Measurements from ENCODE around the gene PCGF3.

Gene PCGF3

DNA sequence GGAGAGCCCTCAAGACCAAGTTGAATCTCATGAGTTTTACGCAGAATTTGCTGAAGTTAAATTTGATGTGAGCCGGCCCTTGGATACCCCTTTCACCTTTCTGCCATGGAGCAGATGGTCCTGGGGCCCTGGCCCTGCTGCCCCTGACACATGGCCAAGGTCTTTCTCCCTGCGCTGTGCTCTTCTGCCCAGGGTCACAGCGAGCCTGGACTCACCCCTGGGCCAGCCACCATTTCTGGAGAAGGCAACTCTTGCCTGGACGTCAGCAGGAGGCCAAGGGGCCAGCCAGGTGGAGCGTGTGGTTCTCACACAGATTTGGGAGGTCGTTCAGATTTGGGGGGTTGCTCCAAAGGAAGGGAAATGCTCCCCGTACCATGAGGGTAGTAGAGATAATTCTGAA is 30.0 kb downstream of the PCGF3 start:
- TF ChIP-seq SIN3A (IDR thresholded peaks at IDR 0.05; ENCODE audit: borderline replicate concordance, insufficient read depth, low read length) (no peak), FOXP2 (optimal IDR thresholded peaks at IDR 0.05; ENCODE audit: borderline replicate concordance, extremely low read depth, extremely low read length, insufficient read depth) (no peak), POLR2AphosphoS5 (IDR thresholded peaks at IDR 0.05; ENCODE audit: low read depth, low read length) (no peak), TAF1 (IDR thresholded peaks at IDR 0.05; ENCODE audit: borderline replicate concordance, insufficient read depth, low read length) (no peak)
- TF ChIP-seq, protein P1, sequence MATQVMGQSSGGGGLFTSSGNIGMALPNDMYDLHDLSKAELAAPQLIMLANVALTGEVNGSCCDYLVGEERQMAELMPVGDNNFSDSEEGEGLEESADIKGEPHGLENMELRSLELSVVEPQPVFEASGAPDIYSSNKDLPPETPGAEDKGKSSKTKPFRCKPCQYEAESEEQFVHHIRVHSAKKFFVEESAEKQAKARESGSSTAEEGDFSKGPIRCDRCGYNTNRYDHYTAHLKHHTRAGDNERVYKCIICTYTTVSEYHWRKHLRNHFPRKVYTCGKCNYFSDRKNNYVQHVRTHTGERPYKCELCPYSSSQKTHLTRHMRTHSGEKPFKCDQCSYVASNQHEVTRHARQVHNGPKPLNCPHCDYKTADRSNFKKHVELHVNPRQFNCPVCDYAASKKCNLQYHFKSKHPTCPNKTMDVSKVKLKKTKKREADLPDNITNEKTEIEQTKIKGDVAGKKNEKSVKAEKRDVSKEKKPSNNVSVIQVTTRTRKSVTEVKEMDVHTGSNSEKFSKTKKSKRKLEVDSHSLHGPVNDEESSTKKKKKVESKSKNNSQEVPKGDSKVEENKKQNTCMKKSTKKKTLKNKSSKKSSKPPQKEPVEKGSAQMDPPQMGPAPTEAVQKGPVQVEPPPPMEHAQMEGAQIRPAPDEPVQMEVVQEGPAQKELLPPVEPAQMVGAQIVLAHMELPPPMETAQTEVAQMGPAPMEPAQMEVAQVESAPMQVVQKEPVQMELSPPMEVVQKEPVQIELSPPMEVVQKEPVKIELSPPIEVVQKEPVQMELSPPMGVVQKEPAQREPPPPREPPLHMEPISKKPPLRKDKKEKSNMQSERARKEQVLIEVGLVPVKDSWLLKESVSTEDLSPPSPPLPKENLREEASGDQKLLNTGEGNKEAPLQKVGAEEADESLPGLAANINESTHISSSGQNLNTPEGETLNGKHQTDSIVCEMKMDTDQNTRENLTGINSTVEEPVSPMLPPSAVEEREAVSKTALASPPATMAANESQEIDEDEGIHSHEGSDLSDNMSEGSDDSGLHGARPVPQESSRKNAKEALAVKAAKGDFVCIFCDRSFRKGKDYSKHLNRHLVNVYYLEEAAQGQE (IDR thresholded peaks at IDR 0.05; ENCODE audit: insufficient read depth in 1 of 2, low read depth in 2 of 2, low read length in 2 of 2), result no peak

DNA sequence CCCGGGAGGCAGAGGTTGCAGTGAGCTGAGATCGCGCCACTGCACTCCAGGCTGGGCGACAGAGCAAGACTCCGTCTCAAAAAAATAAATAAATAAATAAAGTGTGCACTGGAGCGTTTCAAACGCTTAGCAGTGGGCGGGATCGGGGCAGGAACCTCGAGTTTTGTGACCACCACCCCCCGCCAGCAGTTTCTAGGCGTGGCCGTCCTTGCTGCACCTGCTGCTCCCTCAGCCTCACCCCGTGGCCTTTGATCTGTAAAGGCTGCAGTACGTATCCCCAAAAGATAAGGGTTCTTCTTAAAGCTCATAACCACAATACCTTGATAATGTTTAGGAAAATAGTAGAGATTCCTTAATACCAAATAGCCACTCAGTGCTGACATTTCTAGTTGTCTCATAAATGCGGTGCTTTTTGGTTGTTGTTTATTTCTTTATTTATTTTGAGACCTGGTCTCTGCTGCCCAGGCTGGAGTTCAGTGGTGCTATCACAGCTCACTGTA is 33.2 kb downstream of the PCGF3 start:
- TF ChIP-seq POLR2AphosphoS5 (IDR thresholded peaks at IDR 0.05; ENCODE audit: low read depth, low read length), result no peak
- no peak for TF ChIP-seq TAF1 (IDR thresholded peaks at IDR 0.05; ENCODE audit: borderline replicate concordance, insufficient read depth, low read length)
- TF ChIP-seq, protein P1 (IDR thresholded peaks at IDR 0.05; ENCODE audit: insufficient read depth in 1 of 2, low read depth in 2 of 2, low read length in 2 of 2), result no peak
- TF ChIP-seq SIN3A (IDR thresholded peaks at IDR 0.05; ENCODE audit: borderline replicate concordance, insufficient read depth, low read length), result no peak
- no peak for TF ChIP-seq FOXP2 (optimal IDR thresholded peaks at IDR 0.05; ENCODE audit: borderline replicate concordance, extremely low read depth, extremely low read length, insufficient read depth)

DNA sequence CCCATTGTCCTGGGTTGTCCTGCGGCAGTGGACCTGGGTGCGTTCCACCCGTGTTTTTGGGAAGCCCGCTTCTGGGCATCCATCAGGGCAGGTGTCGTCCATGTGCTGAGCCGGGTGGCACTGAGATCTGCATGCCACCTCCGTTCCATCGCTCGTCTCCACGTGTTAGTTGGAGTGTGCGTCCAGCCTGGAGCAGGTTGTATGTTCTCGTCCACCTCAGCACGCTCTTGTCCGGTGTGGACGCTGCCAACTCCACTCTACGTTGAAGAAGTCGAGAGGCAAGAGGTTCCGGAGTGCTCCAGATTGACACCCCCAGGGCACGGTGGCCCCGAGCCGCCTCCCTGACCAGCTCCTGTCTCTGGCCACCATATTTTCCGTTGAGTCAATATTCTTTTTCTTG is 33.9 kb downstream of the PCGF3 start:
- no peak for TF ChIP-seq SIN3A (IDR thresholded peaks at IDR 0.05; ENCODE audit: borderline replicate concordance, insufficient read depth, low read length)
- TF ChIP-seq TAF1 (IDR thresholded peaks at IDR 0.05; ENCODE audit: borderline replicate concordance, insufficient read depth, low read length), result no peak
- TF ChIP-seq, protein P1 (IDR thresholded peaks at IDR 0.05; ENCODE audit: insufficient read depth in 1 of 2, low read depth in 2 of 2, low read length in 2 of 2), result no peak

DNA sequence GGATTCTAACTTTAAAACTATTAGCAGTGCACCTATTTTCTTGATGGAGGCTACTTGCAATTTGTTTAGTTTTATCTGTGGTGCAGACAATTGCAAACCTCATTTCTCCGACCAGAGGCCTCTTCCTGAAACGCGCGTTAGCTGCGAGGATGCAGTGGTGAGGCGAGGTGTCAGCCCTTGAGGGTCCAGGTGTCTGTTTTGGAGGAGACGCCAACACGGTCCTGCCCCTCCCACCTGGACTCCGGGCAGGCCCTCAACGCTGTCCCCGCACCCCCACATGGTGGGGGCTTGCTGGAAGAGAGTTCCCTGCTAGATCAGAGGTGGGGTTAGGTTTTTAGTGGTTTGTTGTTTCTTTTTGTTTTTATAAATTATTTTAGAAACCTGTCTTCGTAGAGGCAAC is 34.4 kb downstream of the PCGF3 start:
- TF ChIP-seq, protein P1 (IDR thresholded peaks at IDR 0.05; ENCODE audit: insufficient read depth in 1 of 2, low read depth in 2 of 2, low read length in 2 of 2), result no peak
- TF ChIP-seq SIN3A (IDR thresholded peaks at IDR 0.05; ENCODE audit: borderline replicate concordance, insufficient read depth, low read length), result no peak
- no peak for TF ChIP-seq TAF1 (IDR thresholded peaks at IDR 0.05; ENCODE audit: borderline replicate concordance, insufficient read depth, low read length)
- TF ChIP-seq FOXP2 (optimal IDR thresholded peaks at IDR 0.05; ENCODE audit: borderline replicate concordance, extremely low read depth, extremely low read length, insufficient read depth), result no peak
- no peak for TF ChIP-seq POLR2AphosphoS5 (IDR thresholded peaks at IDR 0.05; ENCODE audit: low read depth, low read length)
